ENCODE data around the gene MPRIP. TPM values are rescaled to one million over a fixed set of nuclear protein-coding genes. Genes with fewer than 3 reads are reported as not detected.

MPRIP gene
- total and polyA plus RNA-seq, 4 donors = 121 to 342 (median 175) TPM

- Histone ChIP-seq H3K4me3 (no peak overlapping the region), H3K9me3 (ENCODE audit: control insufficient read depth in 4 of 4, insufficient read depth in 3 of 4, low read length in 3 of 4) (no peaks in the 10 kb centered on the region), H3K27ac (ENCODE audit: low read depth in 1 of 2, low read length in 1 of 2) (peak overlapping the region in 1 of 2 donors; percentile 8), H3K36me3 (ENCODE audit: control insufficient read depth in 4 of 4, insufficient read depth in 4 of 4, low read length in 4 of 4) (peaks cover 0 to 54% (median 44%) of the 10 kb centered on the region in 4 donors), H3K4me1 (ENCODE audit: control insufficient read depth in 5 of 5, insufficient read depth in 5 of 5, low read length in 5 of 5) (peaks cover 0 to 12% (median 0%) of the 10 kb centered on the region in 5 donors), H3K27me3 (ENCODE audit: control insufficient read depth in 3 of 3, insufficient read depth in 3 of 3, low read length in 2 of 3) (no peaks in the 10 kb centered on the region), H3K9ac (ENCODE audit: insufficient read depth in 1 of 2, low read length in 2 of 2) (no peak overlapping the region)
- no peak for DNase-seq
- ATAC-seq (ENCODE audit: insufficient read depth, low FRiP score) = no peak
- 88 to 89% methylated on average over 14 of the region's 14 CpGs for WGBS, 2 donors
- no peak for TF ChIP-seq CTCF (IDR thresholded peaks at IDR 0.05; ENCODE audit: control extremely low read depth, extremely low read depth)
These were observed 86.3 kb downstream of the MPRIP start for GRCh38 chr17:17128476-17129075.

GRCh38 chr17:17129466-17129865, 87.2 kb downstream of the MPRIP start:
- DNase-seq (no peak), ATAC-seq (ENCODE audit: insufficient read depth, low FRiP score) (no peak)
- H3K27ac ChIP-seq (ENCODE audit: low read depth in 1 of 2, low read length in 1 of 2) = no peak overlapping the region
- no peak for TF ChIP-seq CTCF (IDR thresholded peaks at IDR 0.05; ENCODE audit: control extremely low read depth, extremely low read depth)
- no peak overlapping the region for H3K9ac ChIP-seq (ENCODE audit: insufficient read depth in 1 of 2, low read length in 2 of 2)
- no peaks in the 10 kb centered on the region for H3K9me3 ChIP-seq (ENCODE audit: control insufficient read depth in 4 of 4, insufficient read depth in 3 of 4, low read length in 3 of 4)
- WGBS, 2 donors = 80 to 90% methylated on average over 4 of the region's 4 CpGs
- H3K27me3 ChIP-seq (ENCODE audit: control insufficient read depth in 3 of 3, insufficient read depth in 3 of 3, low read length in 2 of 3) = no peaks in the 10 kb centered on the region
- H3K4me3 ChIP-seq = no peak overlapping the region
- peaks cover 0 to 63% (median 48%) of the 10 kb centered on the region in 4 donors for H3K36me3 ChIP-seq (ENCODE audit: control insufficient read depth in 4 of 4, insufficient read depth in 4 of 4, low read length in 4 of 4)
- H3K4me1 ChIP-seq (ENCODE audit: control insufficient read depth in 5 of 5, insufficient read depth in 5 of 5, low read length in 5 of 5) = peaks cover 0 to 12% (median 0%) of the 10 kb centered on the region in 5 donors

- no peak overlapping the region for H3K4me3 ChIP-seq
- no peaks in the 10 kb centered on the region for H3K9me3 ChIP-seq (ENCODE audit: control insufficient read depth in 4 of 4, insufficient read depth in 3 of 4, low read length in 3 of 4)
- no peaks in the 10 kb centered on the region for H3K27me3 ChIP-seq (ENCODE audit: control insufficient read depth in 3 of 3, insufficient read depth in 3 of 3, low read length in 2 of 3)
- 84 to 85% methylated on average over 12 of the region's 12 CpGs for WGBS, 2 donors
- no peak for DNase-seq
- no peak for ATAC-seq (ENCODE audit: insufficient read depth, low FRiP score)
- peaks cover 0 to 12% (median 0%) of the 10 kb centered on the region in 5 donors for H3K4me1 ChIP-seq (ENCODE audit: control insufficient read depth in 5 of 5, insufficient read depth in 5 of 5, low read length in 5 of 5)
- H3K9ac ChIP-seq (ENCODE audit: insufficient read depth in 1 of 2, low read length in 2 of 2) = no peak overlapping the region
- H3K27ac ChIP-seq (ENCODE audit: low read depth in 1 of 2, low read length in 1 of 2) = no peak overlapping the region
- peaks cover 0 to 71% (median 52%) of the 10 kb centered on the region in 4 donors for H3K36me3 ChIP-seq (ENCODE audit: control insufficient read depth in 4 of 4, insufficient read depth in 4 of 4, low read length in 4 of 4)
- no peak for TF ChIP-seq CTCF (IDR thresholded peaks at IDR 0.05; ENCODE audit: control extremely low read depth, extremely low read depth)
These were observed 88.0 kb downstream of the MPRIP start for GRCh38 chr17:17130077-17130844.

All from lung (tissue), 12 donors.